Measurements from ENCODE around the gene RASGEF1B. TPM values are rescaled to one million over a fixed set of nuclear protein-coding genes. Genes with fewer than 3 reads are reported as not detected.

Gene RASGEF1B
- total and polyA plus RNA-seq, 2 experiments from 2014 or later = 2.8 to 5.2 TPM

DNA sequence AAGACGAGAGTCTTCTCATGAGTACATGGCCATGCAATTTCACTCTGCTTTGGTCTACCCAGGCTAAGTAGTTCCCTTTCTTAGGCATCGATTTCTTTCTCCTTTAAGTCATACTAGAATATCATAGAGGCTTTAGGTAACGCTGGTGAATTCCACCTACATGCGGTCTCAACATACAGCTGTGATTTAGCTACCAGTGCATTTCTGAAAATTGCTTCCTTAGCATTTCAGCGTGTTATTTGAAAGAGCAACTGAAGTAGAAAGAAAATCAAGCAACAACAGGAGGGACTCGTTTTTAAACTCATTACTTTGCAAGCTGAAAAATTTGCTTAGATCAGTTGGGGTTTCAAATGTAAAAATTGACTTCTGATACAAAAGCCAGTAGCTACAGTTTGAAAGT lies 48.1 kb upstream of the RASGEF1B start:
- H3K27ac Mint-ChIP-seq = no peak overlapping the region
- Histone ChIP-seq H3K79me2 (replicated peaks; ENCODE audit: insufficient read depth) (no peaks in the 10 kb centered on the region), H2AFZ (no peak overlapping the region; the same call in 1 of the 2 replicates), H3K27me3 (ENCODE audit: insufficient read depth) (no peaks in the 10 kb centered on the region), H3K9me2 (ENCODE audit: insufficient read depth) (no peaks in the 10 kb centered on the region), H3F3A (replicated peaks; ENCODE audit: low read depth) (no peaks in the 10 kb centered on the region), H3K4me3 (no peak overlapping the region), H4K20me1 (replicated peaks; ENCODE audit: insufficient read depth) (no peaks in the 10 kb centered on the region), H3K4me1 (ENCODE audit: insufficient read depth) (peaks cover 18% of the 10 kb centered on the region), H3K4me2 (no peak overlapping the region), H3K27ac (ENCODE audit: low read depth) (no peak overlapping the region), H3K36me3 (ENCODE audit: insufficient read depth) (no peaks in the 10 kb centered on the region)
- H3K4me3 Mint-ChIP-seq = no peak overlapping the region
- ATAC-seq (no peak), DNase-seq (ENCODE audit: low spot score) (no peak)
- H3K9me3 Mint-ChIP-seq = no peaks in the 10 kb centered on the region
- peaks cover 17% of the 10 kb centered on the region for H3K4me1 Mint-ChIP-seq
- no peaks in the 10 kb centered on the region for H3K36me3 Mint-ChIP-seq (ENCODE audit: low read depth)
- H3K27me3 Mint-ChIP-seq (ENCODE audit: insufficient read depth, low read depth, poor library complexity) = no peaks in the 10 kb centered on the region
- TF ChIP-seq ZNF331 (CRISPR knock-in tag; IDR thresholded peaks at IDR 0.05; ENCODE audit: low read depth) (no peak), CREB1 (CRISPR knock-in tag; IDR thresholded peaks at IDR 0.05; ENCODE audit: low read depth) (no peak), POLR2AphosphoS5 (IDR thresholded peaks at IDR 0.05; ENCODE audit: low read depth) (no peak), JUNB (IDR thresholded peaks at IDR 0.05; ENCODE audit: unreplicated experiment) (no peak), NANOG (IDR thresholded peaks at IDR 0.05; ENCODE audit: borderline replicate concordance) (no peak), ZNF114 (CRISPR knock-in tag; IDR thresholded peaks at IDR 0.05) (no peak), STAT1 (IDR thresholded peaks at IDR 0.05; ENCODE audit: unreplicated experiment) (no peak), EZH2 (IDR thresholded peaks at IDR 0.05; ENCODE audit: low read depth, unreplicated experiment) (no peak), EZH2phosphoT487 (IDR thresholded peaks at IDR 0.05; ENCODE audit: unreplicated experiment) (no peak)
- TF ChIP-seq, protein P1, sequence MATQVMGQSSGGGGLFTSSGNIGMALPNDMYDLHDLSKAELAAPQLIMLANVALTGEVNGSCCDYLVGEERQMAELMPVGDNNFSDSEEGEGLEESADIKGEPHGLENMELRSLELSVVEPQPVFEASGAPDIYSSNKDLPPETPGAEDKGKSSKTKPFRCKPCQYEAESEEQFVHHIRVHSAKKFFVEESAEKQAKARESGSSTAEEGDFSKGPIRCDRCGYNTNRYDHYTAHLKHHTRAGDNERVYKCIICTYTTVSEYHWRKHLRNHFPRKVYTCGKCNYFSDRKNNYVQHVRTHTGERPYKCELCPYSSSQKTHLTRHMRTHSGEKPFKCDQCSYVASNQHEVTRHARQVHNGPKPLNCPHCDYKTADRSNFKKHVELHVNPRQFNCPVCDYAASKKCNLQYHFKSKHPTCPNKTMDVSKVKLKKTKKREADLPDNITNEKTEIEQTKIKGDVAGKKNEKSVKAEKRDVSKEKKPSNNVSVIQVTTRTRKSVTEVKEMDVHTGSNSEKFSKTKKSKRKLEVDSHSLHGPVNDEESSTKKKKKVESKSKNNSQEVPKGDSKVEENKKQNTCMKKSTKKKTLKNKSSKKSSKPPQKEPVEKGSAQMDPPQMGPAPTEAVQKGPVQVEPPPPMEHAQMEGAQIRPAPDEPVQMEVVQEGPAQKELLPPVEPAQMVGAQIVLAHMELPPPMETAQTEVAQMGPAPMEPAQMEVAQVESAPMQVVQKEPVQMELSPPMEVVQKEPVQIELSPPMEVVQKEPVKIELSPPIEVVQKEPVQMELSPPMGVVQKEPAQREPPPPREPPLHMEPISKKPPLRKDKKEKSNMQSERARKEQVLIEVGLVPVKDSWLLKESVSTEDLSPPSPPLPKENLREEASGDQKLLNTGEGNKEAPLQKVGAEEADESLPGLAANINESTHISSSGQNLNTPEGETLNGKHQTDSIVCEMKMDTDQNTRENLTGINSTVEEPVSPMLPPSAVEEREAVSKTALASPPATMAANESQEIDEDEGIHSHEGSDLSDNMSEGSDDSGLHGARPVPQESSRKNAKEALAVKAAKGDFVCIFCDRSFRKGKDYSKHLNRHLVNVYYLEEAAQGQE (IDR thresholded peaks at IDR 0.05; ENCODE audit: unreplicated experiment) = no peak
- TF ChIP-seq, protein P2, sequence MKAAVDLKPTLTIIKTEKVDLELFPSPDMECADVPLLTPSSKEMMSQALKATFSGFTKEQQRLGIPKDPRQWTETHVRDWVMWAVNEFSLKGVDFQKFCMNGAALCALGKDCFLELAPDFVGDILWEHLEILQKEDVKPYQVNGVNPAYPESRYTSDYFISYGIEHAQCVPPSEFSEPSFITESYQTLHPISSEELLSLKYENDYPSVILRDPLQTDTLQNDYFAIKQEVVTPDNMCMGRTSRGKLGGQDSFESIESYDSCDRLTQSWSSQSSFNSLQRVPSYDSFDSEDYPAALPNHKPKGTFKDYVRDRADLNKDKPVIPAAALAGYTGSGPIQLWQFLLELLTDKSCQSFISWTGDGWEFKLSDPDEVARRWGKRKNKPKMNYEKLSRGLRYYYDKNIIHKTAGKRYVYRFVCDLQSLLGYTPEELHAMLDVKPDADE (IDR thresholded peaks at IDR 0.05) = no peak
- TF ChIP-seq, protein P3, sequence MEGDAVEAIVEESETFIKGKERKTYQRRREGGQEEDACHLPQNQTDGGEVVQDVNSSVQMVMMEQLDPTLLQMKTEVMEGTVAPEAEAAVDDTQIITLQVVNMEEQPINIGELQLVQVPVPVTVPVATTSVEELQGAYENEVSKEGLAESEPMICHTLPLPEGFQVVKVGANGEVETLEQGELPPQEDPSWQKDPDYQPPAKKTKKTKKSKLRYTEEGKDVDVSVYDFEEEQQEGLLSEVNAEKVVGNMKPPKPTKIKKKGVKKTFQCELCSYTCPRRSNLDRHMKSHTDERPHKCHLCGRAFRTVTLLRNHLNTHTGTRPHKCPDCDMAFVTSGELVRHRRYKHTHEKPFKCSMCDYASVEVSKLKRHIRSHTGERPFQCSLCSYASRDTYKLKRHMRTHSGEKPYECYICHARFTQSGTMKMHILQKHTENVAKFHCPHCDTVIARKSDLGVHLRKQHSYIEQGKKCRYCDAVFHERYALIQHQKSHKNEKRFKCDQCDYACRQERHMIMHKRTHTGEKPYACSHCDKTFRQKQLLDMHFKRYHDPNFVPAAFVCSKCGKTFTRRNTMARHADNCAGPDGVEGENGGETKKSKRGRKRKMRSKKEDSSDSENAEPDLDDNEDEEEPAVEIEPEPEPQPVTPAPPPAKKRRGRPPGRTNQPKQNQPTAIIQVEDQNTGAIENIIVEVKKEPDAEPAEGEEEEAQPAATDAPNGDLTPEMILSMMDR (conservative IDR thresholded peaks at IDR 0.05; ENCODE audit: low read depth in 2 of 2) = no peak
- TF ChIP-seq, protein P4, sequence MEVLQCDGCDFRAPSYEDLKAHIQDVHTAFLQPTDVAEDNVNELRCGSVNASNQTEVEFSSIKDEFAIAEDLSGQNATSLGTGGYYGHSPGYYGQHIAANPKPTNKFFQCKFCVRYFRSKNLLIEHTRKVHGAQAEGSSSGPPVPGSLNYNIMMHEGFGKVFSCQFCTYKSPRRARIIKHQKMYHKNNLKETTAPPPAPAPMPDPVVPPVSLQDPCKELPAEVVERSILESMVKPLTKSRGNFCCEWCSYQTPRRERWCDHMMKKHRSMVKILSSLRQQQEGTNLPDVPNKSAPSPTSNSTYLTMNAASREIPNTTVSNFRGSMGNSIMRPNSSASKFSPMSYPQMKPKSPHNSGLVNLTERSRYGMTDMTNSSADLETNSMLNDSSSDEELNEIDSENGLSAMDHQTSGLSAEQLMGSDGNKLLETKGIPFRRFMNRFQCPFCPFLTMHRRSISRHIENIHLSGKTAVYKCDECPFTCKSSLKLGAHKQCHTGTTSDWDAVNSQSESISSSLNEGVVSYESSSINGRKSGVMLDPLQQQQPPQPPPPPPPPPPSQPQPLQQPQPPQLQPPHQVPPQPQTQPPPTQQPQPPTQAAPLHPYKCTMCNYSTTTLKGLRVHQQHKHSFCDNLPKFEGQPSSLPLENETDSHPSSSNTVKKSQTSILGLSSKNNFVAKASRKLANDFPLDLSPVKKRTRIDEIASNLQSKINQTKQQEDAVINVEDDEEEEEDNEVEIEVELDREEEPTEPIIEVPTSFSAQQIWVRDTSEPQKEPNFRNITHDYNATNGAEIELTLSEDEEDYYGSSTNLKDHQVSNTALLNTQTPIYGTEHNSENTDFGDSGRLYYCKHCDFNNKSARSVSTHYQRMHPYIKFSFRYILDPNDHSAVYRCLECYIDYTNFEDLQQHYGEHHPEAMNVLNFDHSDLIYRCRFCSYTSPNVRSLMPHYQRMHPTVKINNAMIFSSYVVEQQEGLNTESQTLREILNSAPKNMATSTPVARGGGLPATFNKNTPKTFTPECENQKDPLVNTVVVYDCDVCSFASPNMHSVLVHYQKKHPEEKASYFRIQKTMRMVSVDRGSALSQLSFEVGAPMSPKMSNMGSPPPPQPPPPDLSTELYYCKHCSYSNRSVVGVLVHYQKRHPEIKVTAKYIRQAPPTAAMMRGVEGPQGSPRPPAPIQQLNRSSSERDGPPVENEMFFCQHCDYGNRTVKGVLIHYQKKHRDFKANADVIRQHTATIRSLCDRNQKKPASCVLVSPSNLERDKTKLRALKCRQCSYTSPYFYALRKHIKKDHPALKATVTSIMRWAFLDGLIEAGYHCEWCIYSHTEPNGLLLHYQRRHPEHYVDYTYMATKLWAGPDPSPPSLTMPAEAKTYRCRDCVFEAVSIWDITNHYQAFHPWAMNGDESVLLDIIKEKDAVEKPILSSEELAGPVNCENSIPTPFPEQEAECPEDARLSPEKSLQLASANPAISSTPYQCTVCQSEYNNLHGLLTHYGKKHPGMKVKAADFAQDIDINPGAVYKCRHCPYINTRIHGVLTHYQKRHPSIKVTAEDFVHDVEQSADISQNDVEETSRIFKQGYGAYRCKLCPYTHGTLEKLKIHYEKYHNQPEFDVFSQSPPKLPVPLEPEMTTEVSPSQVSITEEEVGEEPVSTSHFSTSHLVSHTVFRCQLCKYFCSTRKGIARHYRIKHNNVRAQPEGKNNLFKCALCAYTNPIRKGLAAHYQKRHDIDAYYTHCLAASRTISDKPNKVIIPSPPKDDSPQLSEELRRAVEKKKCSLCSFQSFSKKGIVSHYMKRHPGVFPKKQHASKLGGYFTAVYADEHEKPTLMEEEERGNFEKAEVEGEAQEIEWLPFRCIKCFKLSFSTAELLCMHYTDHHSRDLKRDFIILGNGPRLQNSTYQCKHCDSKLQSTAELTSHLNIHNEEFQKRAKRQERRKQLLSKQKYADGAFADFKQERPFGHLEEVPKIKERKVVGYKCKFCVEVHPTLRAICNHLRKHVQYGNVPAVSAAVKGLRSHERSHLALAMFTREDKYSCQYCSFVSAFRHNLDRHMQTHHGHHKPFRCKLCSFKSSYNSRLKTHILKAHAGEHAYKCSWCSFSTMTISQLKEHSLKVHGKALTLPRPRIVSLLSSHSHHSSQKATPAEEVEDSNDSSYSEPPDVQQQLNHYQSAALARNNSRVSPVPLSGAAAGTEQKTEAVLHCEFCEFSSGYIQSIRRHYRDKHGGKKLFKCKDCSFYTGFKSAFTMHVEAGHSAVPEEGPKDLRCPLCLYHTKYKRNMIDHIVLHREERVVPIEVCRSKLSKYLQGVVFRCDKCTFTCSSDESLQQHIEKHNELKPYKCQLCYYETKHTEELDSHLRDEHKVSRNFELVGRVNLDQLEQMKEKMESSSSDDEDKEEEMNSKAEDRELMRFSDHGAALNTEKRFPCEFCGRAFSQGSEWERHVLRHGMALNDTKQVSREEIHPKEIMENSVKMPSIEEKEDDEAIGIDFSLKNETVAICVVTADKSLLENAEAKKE (CRISPR knock-in tag; IDR thresholded peaks at IDR 0.05) = no peak

Measured in GM23338 (cell line).